ENCODE data around the gene PRKAR1B.
A peak's percentile ranks its signal among the peaks of the same experiment; 100 is the strongest.
"Not testable (repeated sequence)": the region's sequence is repeated elsewhere in the genome, so short reads cannot be mapped to it uniquely, and the experiment has no call there.

Gene PRKAR1B

DNA sequence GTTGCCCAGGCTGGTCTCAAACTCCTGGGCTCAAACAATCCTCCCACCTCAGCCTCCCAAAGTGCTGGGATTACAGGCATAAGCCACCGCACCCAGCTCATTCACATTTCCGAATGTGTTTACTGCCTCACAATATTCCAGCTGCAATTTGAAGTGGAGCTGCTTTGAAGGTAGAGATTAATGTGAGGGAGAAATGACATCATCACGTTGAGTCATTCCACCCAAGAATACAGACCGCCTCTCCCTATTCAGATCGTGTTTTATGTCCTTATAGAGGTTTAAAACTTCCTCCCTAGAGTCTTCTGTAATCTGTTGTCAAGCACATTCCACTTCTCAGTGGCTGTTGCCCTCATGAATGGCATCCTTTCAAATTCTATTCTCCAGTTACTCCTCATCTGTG, 107.0 kb downstream of the PRKAR1B start:
- no peak overlapping the region for H3K4me3 ChIP-seq (ENCODE audit: low read length)
- no peak for DNase-seq (ENCODE audit: low read depth)
- TF ChIP-seq, protein P1, sequence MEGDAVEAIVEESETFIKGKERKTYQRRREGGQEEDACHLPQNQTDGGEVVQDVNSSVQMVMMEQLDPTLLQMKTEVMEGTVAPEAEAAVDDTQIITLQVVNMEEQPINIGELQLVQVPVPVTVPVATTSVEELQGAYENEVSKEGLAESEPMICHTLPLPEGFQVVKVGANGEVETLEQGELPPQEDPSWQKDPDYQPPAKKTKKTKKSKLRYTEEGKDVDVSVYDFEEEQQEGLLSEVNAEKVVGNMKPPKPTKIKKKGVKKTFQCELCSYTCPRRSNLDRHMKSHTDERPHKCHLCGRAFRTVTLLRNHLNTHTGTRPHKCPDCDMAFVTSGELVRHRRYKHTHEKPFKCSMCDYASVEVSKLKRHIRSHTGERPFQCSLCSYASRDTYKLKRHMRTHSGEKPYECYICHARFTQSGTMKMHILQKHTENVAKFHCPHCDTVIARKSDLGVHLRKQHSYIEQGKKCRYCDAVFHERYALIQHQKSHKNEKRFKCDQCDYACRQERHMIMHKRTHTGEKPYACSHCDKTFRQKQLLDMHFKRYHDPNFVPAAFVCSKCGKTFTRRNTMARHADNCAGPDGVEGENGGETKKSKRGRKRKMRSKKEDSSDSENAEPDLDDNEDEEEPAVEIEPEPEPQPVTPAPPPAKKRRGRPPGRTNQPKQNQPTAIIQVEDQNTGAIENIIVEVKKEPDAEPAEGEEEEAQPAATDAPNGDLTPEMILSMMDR (conservative IDR thresholded peaks at IDR 0.05; ENCODE audit: low read length): no peak

DNA sequence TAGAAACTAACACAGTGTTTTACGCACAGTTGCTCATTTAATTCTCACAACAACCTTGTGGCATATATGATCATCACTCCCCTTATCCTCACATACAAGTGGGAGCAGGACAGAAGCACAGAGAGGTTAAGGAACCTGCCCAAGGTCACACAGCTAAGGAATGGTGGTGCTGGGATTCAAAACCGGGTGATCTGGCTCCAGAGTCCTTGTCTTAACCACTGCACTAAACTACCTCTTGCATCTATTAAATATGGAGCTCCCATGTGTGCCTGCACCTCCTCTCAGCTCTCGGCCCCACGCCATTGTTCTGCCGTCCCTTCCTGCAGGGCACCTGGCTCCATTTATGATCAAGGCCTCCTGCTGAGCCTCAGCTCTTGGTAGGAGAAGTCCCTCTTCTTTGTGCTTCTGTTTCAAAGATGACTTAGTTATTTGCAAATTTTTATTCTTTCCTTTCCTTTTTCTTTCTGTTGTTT, 107.7 kb downstream of the PRKAR1B start:
- TF ChIP-seq, protein P1 (conservative IDR thresholded peaks at IDR 0.05; ENCODE audit: low read length): no peak
- DNase-seq (ENCODE audit: low read depth): no peak
- H3K4me3 ChIP-seq (ENCODE audit: low read length): no peak overlapping the region

DNA sequence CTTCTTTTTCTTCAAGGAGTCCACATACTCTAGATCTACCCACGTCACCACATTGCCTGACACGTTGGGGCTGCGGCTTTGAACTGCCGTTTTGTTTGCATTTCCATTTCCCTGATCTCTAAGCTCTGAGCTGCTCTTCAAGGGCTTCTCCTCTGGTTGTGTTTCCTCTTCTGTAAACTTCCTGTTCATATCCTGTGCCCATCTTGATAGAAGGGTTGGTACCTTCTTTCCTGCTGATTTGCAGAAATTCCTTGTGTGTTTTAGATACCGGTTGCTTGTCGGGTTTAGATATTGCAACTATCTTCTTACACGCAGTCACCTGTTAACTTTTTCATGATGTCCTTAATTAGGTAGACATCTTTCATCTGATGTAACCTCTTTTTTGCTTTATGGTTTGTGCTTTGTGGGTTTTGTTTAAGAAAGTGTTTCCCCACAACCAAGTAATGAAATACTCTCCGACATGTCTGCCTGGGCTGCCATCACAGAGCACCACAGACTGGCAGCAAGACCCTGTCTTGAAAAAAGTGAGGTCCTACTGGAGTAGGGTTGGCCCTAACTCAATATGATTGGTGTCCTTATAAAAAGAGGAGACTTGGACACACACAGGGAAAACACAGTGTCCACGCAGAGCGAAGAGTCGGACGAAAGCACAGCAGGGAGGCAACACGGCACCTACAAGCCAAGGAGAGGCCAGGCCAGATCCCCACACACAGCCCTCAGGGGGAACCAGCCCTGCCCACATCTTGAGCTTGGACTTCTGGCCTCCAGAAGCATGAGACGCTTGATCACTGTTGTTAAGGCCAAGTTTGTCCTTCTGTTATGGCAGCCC, 108.3 kb downstream of the PRKAR1B start:
- TF ChIP-seq, protein P1 (conservative IDR thresholded peaks at IDR 0.05; ENCODE audit: low read length): no peak
- H3K4me3 ChIP-seq (ENCODE audit: low read length): no peak overlapping the region
- DNase-seq (ENCODE audit: low read depth): no peak

DNA sequence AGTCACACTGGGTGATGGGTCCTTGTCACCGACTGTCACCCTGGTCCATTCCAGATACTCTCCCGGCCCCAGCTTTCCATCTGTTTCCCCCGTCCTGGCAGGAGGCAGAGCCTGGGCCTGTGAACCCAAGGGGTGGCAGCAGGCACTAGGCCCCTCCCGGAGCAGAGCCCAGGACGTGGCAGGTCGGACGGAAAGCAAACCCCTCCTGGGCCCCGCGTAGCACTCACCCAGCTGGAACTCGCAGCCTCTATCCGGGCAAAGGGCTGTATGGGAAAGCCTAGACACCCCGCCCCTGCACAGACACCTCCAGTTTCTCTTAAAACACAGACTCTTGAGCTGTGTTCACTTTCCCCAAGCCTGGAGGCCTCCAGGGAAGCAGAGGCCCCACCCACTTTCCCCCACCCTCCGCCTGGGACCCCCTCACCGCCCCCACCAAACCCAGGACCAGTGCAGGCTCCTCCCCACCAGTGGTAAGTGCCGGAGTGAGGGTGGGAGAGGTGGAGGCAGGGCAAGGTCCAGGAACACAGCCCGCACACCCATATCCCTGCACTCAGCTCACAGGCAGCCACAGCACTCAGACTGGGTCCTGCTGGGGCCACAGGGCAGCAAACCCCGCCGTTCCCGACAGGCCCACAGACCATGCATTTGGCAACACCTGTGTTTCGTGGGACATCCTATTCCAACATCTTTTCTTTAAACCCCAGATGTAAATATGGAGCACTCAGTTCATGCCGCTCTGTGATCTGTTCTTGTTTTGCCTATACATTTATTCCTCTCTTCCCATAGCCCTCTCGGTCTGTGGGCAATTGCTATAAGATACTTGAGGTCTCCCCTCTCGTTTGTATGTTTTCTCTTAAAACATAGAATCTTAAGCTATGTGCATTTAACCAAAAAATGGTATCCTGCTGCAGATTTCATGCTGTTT, 109.2 kb downstream of the PRKAR1B start:
- H3K4me3 ChIP-seq (ENCODE audit: low read length): no peak overlapping the region
- DNase-seq (ENCODE audit: low read depth): no peak
- TF ChIP-seq, protein P1 (conservative IDR thresholded peaks at IDR 0.05; ENCODE audit: low read length): no peak

DNA sequence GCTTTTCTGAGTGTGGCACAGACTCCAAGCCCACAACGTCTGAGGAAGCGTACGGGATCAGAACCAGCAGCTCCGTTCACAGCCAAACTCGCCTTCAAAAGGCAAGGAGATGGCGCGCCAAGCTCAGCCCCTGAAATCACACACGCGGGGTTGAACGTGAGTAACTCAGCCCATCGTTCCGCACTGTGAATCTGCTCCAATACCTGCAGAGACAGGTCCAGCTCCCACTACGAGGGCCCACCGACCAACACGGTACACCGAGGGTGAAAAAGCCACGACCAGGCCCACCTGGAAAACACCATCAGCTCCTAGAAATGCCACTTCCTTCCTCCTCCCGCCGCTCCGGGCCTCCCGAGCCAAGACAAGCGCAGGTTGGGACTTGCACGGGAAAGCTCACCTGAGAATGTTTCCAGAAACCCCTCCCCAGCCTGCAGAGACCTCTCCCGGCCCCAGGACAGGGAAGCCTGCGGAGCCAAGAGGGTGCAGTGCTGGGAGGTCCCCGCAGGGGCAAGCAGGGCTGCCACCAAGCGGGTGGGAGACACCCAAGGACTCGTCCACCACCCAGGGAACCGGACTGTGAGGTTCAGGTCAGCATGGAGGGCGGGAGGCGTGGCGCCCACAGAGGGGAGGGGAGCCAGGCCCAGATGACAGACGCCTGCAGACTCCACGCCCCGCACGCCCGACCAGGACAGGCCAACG, 113.5 kb downstream of the PRKAR1B start:
- H3K4me3 ChIP-seq (ENCODE audit: low read length): no peak overlapping the region
- DNase-seq (ENCODE audit: low read depth): no peak
- TF ChIP-seq, protein P1 (conservative IDR thresholded peaks at IDR 0.05; ENCODE audit: low read length): no peak

DNA sequence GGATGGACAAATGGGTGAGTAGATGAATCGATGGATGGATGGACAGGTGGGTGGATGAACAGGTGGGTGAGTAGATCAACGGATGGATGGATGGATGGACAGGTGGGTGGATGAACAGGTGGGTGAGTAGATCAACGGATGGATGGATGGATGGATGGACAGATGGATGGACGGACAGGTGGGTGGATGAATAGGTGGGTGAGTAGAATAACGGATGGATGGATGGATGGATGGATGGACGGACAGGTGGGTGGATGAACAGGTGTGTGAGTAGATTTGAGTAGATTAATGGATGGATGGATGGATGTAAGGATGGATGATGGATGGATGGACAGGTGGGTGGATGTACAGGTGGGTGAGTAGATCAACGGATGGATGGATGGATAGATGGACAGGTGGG, 115.2 kb downstream of the PRKAR1B start:
- DNase-seq (ENCODE audit: low read depth); H3K4me3 ChIP-seq (ENCODE audit: low read length): not testable (repeated sequence)

DNA sequence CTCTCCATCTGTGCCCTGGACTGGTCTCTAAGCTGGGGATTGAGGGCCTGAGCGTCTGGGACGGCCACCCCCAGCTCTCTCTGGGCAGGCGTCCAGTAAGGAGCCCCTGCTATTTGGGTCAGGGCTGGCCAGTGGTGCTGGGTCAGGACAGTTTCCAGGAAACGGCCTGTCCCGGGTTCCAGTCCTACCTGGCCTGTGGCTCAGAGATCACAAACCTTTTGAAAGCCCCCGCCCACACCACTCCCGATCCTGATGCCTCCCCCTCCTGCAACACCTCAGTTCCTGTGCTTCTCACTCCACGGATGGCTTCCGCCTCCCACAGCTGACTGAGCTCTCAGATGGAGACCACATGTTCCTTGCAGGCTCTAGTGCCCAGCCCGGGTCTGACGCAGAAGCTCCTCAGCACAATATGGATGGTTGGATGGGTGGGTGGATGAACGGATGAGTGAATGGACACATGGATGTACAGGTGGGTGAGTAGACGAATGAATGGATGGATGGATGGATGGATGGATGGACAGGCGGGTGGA, 115.7 kb downstream of the PRKAR1B start:
- peak; percentile 11 for DNase-seq (ENCODE audit: low read depth)
- H3K4me3 ChIP-seq (ENCODE audit: low read length): no peak overlapping the region
- TF ChIP-seq, protein P1 (conservative IDR thresholded peaks at IDR 0.05; ENCODE audit: low read length): no peak

All from AG10803 (cell line).